Testis (tissue), 3 donors: ENCODE data around the gene RNF213. TPM values are rescaled to one million over a fixed set of nuclear protein-coding genes. Genes with fewer than 3 reads are reported as not detected.

ENCODE experiments used
- DNase-seq: peaks from one replicate; pipeline ENCODE4 v3.0.0-alpha.2; 2019
- H3K27ac ChIP-seq, 2 donors: fragments of 200-600 bp; sonication (generic); one replicate each; pipeline ENCODE4 v1.5.1; 2019
- H3K27me3 ChIP-seq: fragments of 200-600 bp; sonication (generic); one replicate; pipeline ENCODE4 v1.5.1; 2019
- H3K36me3 ChIP-seq: fragments of 200-600 bp; sonication (generic); one replicate; pipeline ENCODE4 v1.5.1; 2017; ENCODE audit warnings: low read depth; ENCODE audit errors: missing control alignments
- H3K4me1 ChIP-seq: fragments of 200-600 bp; sonication (generic); one replicate; pipeline ENCODE4 v1.5.1; 2019
- H3K4me3 ChIP-seq, 2 donors: fragments of 200-600 bp; sonication (generic); one replicate each; pipeline ENCODE4 v1.5.1; 2017 to 2019
- H3K9me3 ChIP-seq: fragments of 200-600 bp; sonication (generic); one replicate; pipeline ENCODE4 v1.5.1; 2017
- POLR2A ChIP-seq: fragments of 450-650 bp; IDR thresholded peaks from one replicate; pipeline ENCODE4 v1.6.1; 2017; ENCODE audit warnings: antibody characterized with exemption, mild to moderate bottlenecking, moderate library complexity
- whole genome bisulfite sequencing, 2 donors: methylation state at CpG; one replicate each; pipeline ENCODE4 v1.1.5; 2018; 5-methylcytosine and 5-hydroxymethylcytosine counted together
- intact Hi-C: fragments of 100-400 bp; cut with DNase I; formaldehyde crosslinking; loops from one replicate; pipeline ENCODE4 v1.15.1; 2023; ENCODE audit warnings: low total_unique reads
- polyA plus RNA-seq: library from polyadenylated mRNA; stranded (reverse); fragments of 350-450 nt; fragmentation: Illumina TruSeq; extraction: RNeasy Lipid Tissue Mini Kit (QIAGEN cat#74804); gene quantifications from one replicate; pipeline ENCODE4 v1.2.3, GENCODE V29; 2014; ENCODE audit warnings: low read depth, low replicate concordance; ENCODE audit not compliant: insufficient read depth
- total RNA-seq, 2 donors: library from RNA; depleted of rRNA; stranded (reverse); fragments of >200 nt; gene quantifications; one replicate each; pipeline ENCODE4 v1.2.3, GENCODE V29; 2016
- TF ChIP-seq, protein P1 (sequence below), 3 experiments: fragments of 450-650 bp in 2 of 3; fragments of 200-600 bp in 1 of 3; sonication (generic) in 1 of 3; IDR thresholded peaks; one replicate each; pipeline ENCODE4 v1.5.1; 2016 to 2019; ENCODE audit warnings: antibody characterized with exemption in 3 of 3, mild to moderate bottlenecking in 2 of 3, moderate library complexity in 1 of 3

RNF213 gene
- total and polyA plus RNA-seq, 3 donors from 2014 or later = 25.3 to 68.9 (median 66.9) TPM

DNA sequence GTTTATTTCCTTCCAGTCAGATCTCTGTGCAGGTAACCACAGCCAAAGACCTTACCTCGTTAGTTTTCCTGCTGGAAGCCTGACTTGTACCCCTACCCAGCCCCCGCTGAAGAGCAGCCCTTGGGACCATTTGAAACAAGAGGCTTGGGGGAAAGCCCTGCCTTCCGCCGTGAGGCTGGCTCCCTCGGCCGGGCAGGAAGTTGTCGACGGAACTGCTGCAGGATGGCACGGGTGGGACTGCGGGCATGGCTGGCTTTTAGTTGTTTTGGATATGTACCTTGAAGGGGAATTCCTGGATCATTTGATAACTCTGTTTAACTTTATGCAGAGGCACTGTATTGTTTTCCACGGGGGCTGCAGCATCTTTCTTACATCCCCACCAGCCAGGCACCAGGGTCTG is 105.3 kb downstream of the RNF213 start:
- no peaks in the 10 kb centered on the region for H3K9me3 ChIP-seq
- intact Hi-C loops = no loop called here
- no peak overlapping the region for H3K27ac ChIP-seq
- H3K4me1 ChIP-seq = peaks cover 5% of the 10 kb centered on the region
- no peak for DNase-seq
- no peak overlapping the region for H3K4me3 ChIP-seq
- H3K36me3 ChIP-seq = no peaks in the 10 kb centered on the region
- no peaks in the 10 kb centered on the region for H3K27me3 ChIP-seq
- 91 to 92% methylated on average over 11 of the region's 11 CpGs for WGBS, 2 donors
- TF ChIP-seq POLR2A = no peak
- TF ChIP-seq, protein P1, sequence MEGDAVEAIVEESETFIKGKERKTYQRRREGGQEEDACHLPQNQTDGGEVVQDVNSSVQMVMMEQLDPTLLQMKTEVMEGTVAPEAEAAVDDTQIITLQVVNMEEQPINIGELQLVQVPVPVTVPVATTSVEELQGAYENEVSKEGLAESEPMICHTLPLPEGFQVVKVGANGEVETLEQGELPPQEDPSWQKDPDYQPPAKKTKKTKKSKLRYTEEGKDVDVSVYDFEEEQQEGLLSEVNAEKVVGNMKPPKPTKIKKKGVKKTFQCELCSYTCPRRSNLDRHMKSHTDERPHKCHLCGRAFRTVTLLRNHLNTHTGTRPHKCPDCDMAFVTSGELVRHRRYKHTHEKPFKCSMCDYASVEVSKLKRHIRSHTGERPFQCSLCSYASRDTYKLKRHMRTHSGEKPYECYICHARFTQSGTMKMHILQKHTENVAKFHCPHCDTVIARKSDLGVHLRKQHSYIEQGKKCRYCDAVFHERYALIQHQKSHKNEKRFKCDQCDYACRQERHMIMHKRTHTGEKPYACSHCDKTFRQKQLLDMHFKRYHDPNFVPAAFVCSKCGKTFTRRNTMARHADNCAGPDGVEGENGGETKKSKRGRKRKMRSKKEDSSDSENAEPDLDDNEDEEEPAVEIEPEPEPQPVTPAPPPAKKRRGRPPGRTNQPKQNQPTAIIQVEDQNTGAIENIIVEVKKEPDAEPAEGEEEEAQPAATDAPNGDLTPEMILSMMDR (IDR thresholded peaks at IDR 0.05) = no peak

DNA sequence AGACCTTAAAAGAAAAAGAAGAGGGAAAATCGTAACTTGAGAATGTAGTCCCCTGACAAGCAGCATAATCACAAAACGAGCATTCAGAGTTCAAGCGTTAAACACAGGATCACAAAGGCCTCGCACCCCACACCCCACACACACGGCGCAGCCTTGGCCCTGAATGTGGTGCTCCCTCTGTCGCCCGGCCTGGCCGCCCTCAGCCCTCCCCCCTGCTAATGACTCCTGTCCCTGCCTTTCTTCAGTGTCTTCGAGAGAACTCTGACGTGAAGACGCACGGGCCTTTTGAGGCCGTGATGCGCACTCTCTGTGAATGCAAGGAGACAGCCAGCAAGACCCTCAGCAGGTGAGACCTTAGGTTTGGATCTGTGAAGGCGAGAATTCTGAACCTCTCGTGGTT is 106.9 kb downstream of the RNF213 start:
- intact Hi-C loops = no loop called here
- TF ChIP-seq, protein P1 (IDR thresholded peaks at IDR 0.05) = no peak
- no peak for TF ChIP-seq POLR2A
- WGBS, 2 donors = 85 to 88% methylated on average over 17 of the region's 17 CpGs
- H3K4me3 ChIP-seq = no peak overlapping the region
- peaks cover 5% of the 10 kb centered on the region for H3K4me1 ChIP-seq
- H3K36me3 ChIP-seq = no peaks in the 10 kb centered on the region
- no peak for DNase-seq
- H3K27me3 ChIP-seq = no peaks in the 10 kb centered on the region
- no peak overlapping the region for H3K27ac ChIP-seq
- H3K9me3 ChIP-seq = no peaks in the 10 kb centered on the region

DNA sequence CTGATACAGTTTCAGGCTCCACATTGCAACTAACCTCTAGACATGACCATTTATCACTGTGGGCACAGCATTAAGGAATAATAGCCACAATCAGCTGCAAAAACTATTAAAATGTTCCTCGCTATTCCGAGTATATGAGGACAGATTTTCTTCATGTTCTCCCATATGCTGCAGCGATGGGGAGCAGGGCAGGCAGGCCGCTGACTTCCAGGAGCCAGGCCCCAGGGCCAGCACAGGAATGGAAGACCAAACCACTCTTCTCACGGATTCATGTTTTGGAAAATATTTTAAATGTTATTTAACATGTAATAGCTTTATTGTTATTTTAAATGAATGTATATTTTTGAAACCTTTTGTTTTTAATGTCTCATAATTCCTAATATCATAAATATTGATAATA is 110.5 kb downstream of the RNF213 start:
- no peak overlapping the region for H3K4me3 ChIP-seq
- no peaks in the 10 kb centered on the region for H3K9me3 ChIP-seq
- no peak for DNase-seq
- TF ChIP-seq, protein P1 (IDR thresholded peaks at IDR 0.05) = no peak
- TF ChIP-seq POLR2A = no peak
- H3K27me3 ChIP-seq = no peaks in the 10 kb centered on the region
- no peaks in the 10 kb centered on the region for H3K36me3 ChIP-seq
- WGBS, 2 donors = 90 to 96% methylated on average over 5 of the region's 5 CpGs
- intact Hi-C loops = no loop called here
- H3K27ac ChIP-seq = no peak overlapping the region
- H3K4me1 ChIP-seq = no peaks in the 10 kb centered on the region

DNA sequence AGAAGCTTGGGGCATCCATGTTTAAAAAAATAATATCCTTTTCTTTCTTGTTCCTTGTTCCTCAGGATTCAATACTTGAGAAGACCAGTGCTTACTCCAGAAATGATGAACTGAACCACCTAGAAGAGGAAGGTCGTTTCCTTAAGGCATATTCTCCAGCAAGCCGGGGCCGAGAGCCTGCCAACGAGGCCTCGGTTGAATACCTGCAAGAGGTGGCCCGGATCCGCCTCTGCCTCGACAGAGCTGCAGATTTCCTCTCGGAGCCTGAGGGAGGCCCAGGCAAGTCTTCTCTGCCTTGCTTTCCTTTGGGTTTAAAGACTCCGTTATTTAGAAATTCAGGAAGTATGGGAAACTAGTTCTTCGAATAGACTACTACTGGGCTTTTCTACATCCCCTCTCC is 111.8 kb downstream of the RNF213 start:
- H3K4me1 ChIP-seq = no peaks in the 10 kb centered on the region
- H3K9me3 ChIP-seq = no peaks in the 10 kb centered on the region
- H3K4me3 ChIP-seq = no peak overlapping the region
- H3K27ac ChIP-seq = no peak overlapping the region
- no peaks in the 10 kb centered on the region for H3K27me3 ChIP-seq
- DNase-seq = no peak
- 90 to 94% methylated on average over 11 of the region's 11 CpGs for WGBS, 2 donors
- intact Hi-C loops = no loop called here
- no peaks in the 10 kb centered on the region for H3K36me3 ChIP-seq
- TF ChIP-seq POLR2A = no peak
- TF ChIP-seq, protein P1 (IDR thresholded peaks at IDR 0.05) = no peak

DNA sequence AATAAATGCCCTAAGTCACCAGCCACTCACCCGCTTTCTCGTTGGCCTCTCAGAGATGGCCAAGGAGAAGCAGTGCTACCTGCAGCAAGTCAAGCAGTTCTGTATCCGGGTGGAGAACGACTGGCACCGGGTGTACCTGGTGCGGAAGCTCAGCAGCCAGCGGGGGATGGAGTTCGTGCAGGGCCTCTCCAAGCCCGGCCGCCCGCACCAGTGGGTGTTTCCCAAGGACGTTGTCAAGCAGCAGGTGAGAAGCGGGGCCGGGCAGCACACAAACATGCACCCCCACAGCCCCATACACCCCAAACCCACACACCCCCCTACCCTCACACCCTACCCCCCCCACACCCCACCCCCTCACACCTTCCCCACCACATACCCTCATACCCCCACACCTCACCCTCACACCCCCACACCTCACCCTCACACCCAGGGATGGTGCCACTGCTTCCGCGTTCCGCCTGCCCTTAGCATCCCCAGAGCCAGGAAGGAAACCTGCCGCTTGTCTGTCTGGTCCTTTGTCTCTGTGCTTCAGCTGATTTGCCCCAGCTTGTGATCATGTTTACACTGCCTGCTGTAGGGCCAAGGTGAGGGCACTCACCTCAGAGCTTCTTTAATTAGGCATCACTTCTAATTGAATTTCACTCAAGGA is 112.4 kb downstream of the RNF213 start:
- WGBS, 2 donors = 88 to 94% methylated on average over 10 to 18 of the region's 18 CpGs
- TF ChIP-seq POLR2A = no peak
- TF ChIP-seq, protein P1 (IDR thresholded peaks at IDR 0.05) = no peak
- no peaks in the 10 kb centered on the region for H3K36me3 ChIP-seq
- H3K4me1 ChIP-seq = no peaks in the 10 kb centered on the region
- no peak overlapping the region for H3K27ac ChIP-seq
- no peak overlapping the region for H3K4me3 ChIP-seq
- no peak for DNase-seq
- intact Hi-C loops = no loop called here
- no peaks in the 10 kb centered on the region for H3K9me3 ChIP-seq
- no peaks in the 10 kb centered on the region for H3K27me3 ChIP-seq
